Embryonic facial prominence (tissue), 1 donor: ENCODE data around the gene EFNA5.

Experiments used
- DNase-seq: peaks from one replicate; pipeline ENCODE4 v3.0.0-alpha.2; 2016; ENCODE audit errors: extremely low spot score

Gene EFNA5

GRCh38 chr5:107486489-107486888 lies 184.2 kb downstream of the EFNA5 start:
- no peak for DNase-seq

- DNase-seq, result no peak
Observed at GRCh38 chr5:107485184-107485583, 185.6 kb downstream of the EFNA5 start.

- no peak for DNase-seq
Observed at GRCh38 chr5:107484281-107484680, 186.5 kb downstream of the EFNA5 start.

- no peak for DNase-seq
Observed at GRCh38 chr5:107483231-107484024, 187.3 kb downstream of the EFNA5 start.

- DNase-seq, result no peak
Observed at GRCh38 chr5:107478068-107478641, 192.6 kb downstream of the EFNA5 start.

GRCh38 chr5:107477492-107477891 lies 193.2 kb downstream of the EFNA5 start:
- DNase-seq, result no peak

GRCh38 chr5:107476783-107477182 lies 194.0 kb downstream of the EFNA5 start:
- DNase-seq, result no peak

GRCh38 chr5:107474716-107475489 lies 195.8 kb downstream of the EFNA5 start:
- DNase-seq, result no peak

- DNase-seq, result no peak
Observed at GRCh38 chr5:107474361-107474715, 196.4 kb downstream of the EFNA5 start.

- DNase-seq, result no peak
Observed at GRCh38 chr5:107472620-107473064, 198.1 kb downstream of the EFNA5 start.

GRCh38 chr5:107470295-107470582 lies 200.5 kb downstream of the EFNA5 start:
- DNase-seq, result no peak

GRCh38 chr5:107469485-107470294 lies 201.0 kb downstream of the EFNA5 start:
- no peak for DNase-seq

- DNase-seq, result no peak
Observed at GRCh38 chr5:107469064-107469463, 201.7 kb downstream of the EFNA5 start.

GRCh38 chr5:107468276-107468675 lies 202.5 kb downstream of the EFNA5 start:
- no peak for DNase-seq

- DNase-seq, result no peak
Observed at GRCh38 chr5:107467137-107467932, 203.4 kb downstream of the EFNA5 start.

- DNase-seq, result no peak
Observed at GRCh38 chr5:107466233-107466769, 204.4 kb downstream of the EFNA5 start.

- DNase-seq, result no peak
Observed at GRCh38 chr5:107464876-107465275, 205.9 kb downstream of the EFNA5 start.

GRCh38 chr5:107464416-107464815 lies 206.3 kb downstream of the EFNA5 start:
- no peak for DNase-seq

GRCh38 chr5:107463731-107464130 lies 207.0 kb downstream of the EFNA5 start:
- no peak for DNase-seq

GRCh38 chr5:107461770-107462169 lies 209.0 kb downstream of the EFNA5 start:
- no peak for DNase-seq

GRCh38 chr5:107460789-107461188 lies 209.9 kb downstream of the EFNA5 start:
- DNase-seq, result no peak
